WI38 (cell line): ENCODE results near the gene SPATA9.
"Not testable (repeated sequence)": the region's sequence is repeated elsewhere in the genome, so short reads cannot be mapped to it uniquely, and the experiment has no call there.

Experiments
- H3K4me3 ChIP-seq: 2 replicates; pipeline ENCODE4 v1.5.1; 2011; ENCODE audit warnings: low read depth, mild to moderate bottlenecking, control low read depth, low read length
- TF ChIP-seq, protein P1 (sequence below): IDR thresholded peaks from 2 replicates; pipeline ENCODE4 v1.5.1; 2012; ENCODE audit warnings: low read depth, mild to moderate bottlenecking, control low read depth, low read length

Gene SPATA9

GRCh38 chr5:95720094-95720786 is 37.4 kb upstream of the SPATA9 start:
- TF ChIP-seq, protein P1, sequence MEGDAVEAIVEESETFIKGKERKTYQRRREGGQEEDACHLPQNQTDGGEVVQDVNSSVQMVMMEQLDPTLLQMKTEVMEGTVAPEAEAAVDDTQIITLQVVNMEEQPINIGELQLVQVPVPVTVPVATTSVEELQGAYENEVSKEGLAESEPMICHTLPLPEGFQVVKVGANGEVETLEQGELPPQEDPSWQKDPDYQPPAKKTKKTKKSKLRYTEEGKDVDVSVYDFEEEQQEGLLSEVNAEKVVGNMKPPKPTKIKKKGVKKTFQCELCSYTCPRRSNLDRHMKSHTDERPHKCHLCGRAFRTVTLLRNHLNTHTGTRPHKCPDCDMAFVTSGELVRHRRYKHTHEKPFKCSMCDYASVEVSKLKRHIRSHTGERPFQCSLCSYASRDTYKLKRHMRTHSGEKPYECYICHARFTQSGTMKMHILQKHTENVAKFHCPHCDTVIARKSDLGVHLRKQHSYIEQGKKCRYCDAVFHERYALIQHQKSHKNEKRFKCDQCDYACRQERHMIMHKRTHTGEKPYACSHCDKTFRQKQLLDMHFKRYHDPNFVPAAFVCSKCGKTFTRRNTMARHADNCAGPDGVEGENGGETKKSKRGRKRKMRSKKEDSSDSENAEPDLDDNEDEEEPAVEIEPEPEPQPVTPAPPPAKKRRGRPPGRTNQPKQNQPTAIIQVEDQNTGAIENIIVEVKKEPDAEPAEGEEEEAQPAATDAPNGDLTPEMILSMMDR: no peak
- H3K4me3 ChIP-seq: no peak overlapping the region

DNA sequence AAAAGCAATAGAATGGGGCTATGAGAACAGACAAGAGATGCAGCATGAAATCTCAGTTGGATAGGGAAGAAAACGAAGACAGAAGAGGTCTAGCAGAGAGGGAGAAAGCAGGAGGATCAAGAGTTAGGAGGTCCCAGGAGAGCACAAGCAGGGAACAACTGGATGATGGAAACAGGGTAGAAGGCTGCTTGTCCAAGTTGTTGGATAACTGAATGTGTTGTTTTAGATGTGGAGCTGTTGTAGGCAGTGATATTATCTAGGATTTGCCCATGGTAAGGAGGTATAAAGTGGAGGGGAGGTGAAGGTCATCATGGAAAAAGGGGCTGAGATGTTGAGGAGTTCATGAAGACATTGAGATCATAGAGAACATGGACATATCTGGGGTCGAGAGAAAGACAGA is 35.9 kb upstream of the SPATA9 start:
- TF ChIP-seq, protein P1: no peak
- no peak overlapping the region for H3K4me3 ChIP-seq

- TF ChIP-seq, protein P1: no peak
- H3K4me3 ChIP-seq: no peak overlapping the region
Measured at GRCh38 chr5:95718203-95718602, 35.4 kb upstream of the SPATA9 start.

DNA sequence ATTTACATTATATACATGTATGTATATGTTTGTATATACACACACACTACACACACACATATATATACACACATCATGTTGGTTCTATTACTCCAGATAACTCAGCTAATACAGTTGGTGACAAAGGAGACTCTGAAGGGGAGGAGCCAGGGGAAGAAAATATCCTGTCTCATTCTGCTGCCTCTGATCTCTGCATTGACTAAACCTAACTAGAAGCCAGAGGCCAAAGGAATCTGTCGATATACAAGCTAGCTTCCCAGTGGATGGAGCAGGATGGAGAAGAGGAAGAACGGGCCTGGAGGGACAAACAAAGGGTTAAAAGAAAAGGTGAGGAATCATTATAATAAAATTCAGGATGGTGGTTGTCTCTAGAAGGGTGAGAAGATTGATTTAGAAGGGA is 34.6 kb upstream of the SPATA9 start:
- TF ChIP-seq, protein P1: no peak
- no peak overlapping the region for H3K4me3 ChIP-seq

- TF ChIP-seq, protein P1: no peak
- no peak overlapping the region for H3K4me3 ChIP-seq
Measured at GRCh38 chr5:95715799-95716461, 33.1 kb upstream of the SPATA9 start.

DNA sequence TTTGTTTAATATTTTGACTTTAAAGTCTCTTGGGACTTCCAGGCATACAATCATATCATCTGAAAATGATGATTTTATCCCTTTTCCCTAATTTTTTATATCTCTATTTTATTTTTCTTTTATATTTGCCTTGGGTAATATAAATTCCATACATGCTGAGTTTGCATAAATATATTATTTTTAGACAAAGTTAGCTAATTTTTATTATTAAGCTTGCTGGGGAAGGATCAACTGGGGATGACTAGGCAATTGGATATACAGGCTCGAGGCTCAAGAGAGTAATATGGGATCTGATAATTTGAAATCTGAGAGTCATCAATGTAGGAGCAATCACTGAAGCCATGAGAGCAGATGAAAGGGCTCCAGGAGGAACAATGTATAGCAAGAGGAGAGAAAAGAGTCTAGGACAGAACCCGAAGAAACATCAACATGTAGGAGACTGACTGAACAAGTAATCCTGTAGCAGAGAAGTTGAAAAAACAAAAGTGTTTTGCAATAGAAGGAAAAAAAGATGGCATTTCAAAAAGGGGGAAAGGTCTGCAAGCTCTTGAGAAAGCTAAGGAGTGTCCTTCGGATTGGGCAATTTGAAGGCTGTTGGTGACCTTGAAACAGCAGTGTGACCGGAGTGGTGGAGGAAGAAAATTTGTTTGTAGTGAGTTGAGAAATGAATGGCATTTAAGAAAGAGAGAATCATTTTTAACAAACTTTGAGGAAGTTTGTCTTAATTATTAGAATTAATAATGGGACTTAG is 31.3 kb upstream of the SPATA9 start:
- no peak overlapping the region for H3K4me3 ChIP-seq
- TF ChIP-seq, protein P1: no peak

DNA sequence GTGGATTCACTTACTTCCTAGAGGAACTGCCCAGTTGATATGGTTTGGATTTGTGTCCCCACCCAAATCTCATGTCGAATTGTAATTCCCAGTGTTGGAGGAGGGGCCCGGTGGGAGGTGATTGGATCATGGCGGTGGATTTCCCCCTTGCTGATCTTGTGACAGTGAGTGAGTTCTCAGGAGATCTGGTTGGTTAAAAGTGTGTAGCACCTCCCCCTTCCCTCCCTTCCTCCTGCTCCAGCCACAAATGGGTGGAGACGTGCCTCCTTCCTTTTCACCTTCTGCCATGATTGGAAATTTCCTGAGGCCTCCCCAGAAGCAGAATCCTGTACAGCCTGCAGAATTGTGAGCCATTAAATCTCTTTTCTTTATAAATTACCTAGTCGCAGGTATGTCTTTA is 30.5 kb upstream of the SPATA9 start:
- not testable (repeated sequence) for H3K4me3 ChIP-seq
